Lower leg skin (tissue), 4 donors: Measurements from ENCODE around the gene ADGRG3. TPM values are rescaled to one million over a fixed set of nuclear protein-coding genes. Genes with fewer than 3 reads are reported as not detected.
A peak's percentile ranks its signal among the peaks of the same experiment; 100 is the strongest.

Source experiments
- DNase-seq, 2 donors: peaks; one replicate each; pipeline ENCODE4 v3.0.0-alpha.2; 2019; ENCODE audit warnings: low spot score in 2 of 2
- H3K4me3 ChIP-seq: fragments of 200-600 bp; sonication (generic); 2 replicates; pipeline ENCODE4 v1.5.1; 2017; ENCODE audit warnings: mild to moderate bottlenecking, low read depth; ENCODE audit not compliant: poor library complexity, severe bottlenecking
- POLR2A ChIP-seq, 2 donors: fragments of 450-650 bp; IDR thresholded peaks; one replicate each; pipeline ENCODE4 v1.6.1; 2016 to 2017; ENCODE audit warnings: antibody characterized with exemption in 2 of 2, mild to moderate bottlenecking in 1 of 2, moderate library complexity in 1 of 2
- WGBS, 2 donors: methylation state at CpG; one replicate each; pipeline ENCODE4 v1.1.5; 2018; 5-methylcytosine and 5-hydroxymethylcytosine counted together
- intact Hi-C: fragments of 100-400 bp; cut with DNase I; formaldehyde crosslinking; loops from one replicate; pipeline ENCODE4 v1.15.0; 2023; ENCODE audit warnings: low total_unique reads
- total RNA-seq, 4 donors: library from RNA; depleted of rRNA; stranded (reverse); fragments of >200 nt; gene quantifications; one replicate each; pipeline ENCODE4 v1.1.0, GENCODE V29; 2016
- TF ChIP-seq, protein P1 (sequence below), 3 donors: fragments of 450-650 bp; IDR thresholded peaks; one replicate each; pipeline ENCODE4 v1.5.1; 2016; ENCODE audit warnings: antibody characterized with exemption in 3 of 3, mild to moderate bottlenecking in 3 of 3, moderate library complexity in 2 of 3

Gene ADGRG3
- total RNA-seq, 4 donors from 2014 or later = 0.25 to 7.3 (median 1.1) TPM

DNA sequence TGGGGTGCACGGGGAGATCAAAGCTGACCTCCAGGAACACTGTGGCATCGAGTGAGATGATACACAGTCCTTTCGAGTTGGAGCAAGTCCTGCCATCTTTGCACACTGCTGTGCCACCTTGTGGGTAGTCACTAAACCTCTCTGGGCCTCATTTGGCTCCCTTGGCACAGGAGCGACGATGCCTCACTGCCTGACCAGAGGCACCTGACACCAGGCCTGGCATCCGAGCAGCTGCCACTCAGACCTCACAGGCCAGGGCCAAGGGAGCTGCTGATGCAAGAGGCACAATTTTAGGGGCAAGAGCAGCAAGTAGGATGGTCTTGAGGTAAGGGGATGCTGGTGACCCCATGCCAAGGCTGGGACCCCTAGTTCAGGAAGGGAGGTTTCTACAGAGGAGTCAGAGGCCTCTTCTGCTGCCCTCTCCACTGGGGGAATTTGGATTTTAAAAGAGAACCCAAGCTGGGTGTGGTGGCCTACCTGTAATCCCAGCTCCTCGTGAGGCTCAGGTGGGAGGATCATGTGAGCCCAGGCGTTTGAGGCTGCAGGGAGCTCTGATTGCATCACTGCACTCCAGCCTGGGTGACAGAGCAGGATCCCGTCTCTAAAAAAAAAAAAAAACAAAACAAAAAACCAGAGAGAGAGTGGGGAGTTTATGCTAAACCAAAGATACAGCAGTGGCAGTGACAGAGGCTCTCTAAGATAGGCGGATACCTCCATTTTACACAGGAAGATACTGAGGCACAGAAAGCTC is 46.4 kb upstream of the ADGRG3 start:
- intact Hi-C loops = no loop called here
- WGBS, 2 donors = 39 to 48% methylated on average over 10 of the region's 10 CpGs
- DNase-seq = peak in 1 of 2 donors; percentile 84
- TF ChIP-seq, protein P1, sequence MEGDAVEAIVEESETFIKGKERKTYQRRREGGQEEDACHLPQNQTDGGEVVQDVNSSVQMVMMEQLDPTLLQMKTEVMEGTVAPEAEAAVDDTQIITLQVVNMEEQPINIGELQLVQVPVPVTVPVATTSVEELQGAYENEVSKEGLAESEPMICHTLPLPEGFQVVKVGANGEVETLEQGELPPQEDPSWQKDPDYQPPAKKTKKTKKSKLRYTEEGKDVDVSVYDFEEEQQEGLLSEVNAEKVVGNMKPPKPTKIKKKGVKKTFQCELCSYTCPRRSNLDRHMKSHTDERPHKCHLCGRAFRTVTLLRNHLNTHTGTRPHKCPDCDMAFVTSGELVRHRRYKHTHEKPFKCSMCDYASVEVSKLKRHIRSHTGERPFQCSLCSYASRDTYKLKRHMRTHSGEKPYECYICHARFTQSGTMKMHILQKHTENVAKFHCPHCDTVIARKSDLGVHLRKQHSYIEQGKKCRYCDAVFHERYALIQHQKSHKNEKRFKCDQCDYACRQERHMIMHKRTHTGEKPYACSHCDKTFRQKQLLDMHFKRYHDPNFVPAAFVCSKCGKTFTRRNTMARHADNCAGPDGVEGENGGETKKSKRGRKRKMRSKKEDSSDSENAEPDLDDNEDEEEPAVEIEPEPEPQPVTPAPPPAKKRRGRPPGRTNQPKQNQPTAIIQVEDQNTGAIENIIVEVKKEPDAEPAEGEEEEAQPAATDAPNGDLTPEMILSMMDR (IDR thresholded peaks at IDR 0.05) = no peak
- no peak for TF ChIP-seq POLR2A (IDR thresholded peaks at IDR 0.05)
- H3K4me3 ChIP-seq = no peak overlapping the region

DNA sequence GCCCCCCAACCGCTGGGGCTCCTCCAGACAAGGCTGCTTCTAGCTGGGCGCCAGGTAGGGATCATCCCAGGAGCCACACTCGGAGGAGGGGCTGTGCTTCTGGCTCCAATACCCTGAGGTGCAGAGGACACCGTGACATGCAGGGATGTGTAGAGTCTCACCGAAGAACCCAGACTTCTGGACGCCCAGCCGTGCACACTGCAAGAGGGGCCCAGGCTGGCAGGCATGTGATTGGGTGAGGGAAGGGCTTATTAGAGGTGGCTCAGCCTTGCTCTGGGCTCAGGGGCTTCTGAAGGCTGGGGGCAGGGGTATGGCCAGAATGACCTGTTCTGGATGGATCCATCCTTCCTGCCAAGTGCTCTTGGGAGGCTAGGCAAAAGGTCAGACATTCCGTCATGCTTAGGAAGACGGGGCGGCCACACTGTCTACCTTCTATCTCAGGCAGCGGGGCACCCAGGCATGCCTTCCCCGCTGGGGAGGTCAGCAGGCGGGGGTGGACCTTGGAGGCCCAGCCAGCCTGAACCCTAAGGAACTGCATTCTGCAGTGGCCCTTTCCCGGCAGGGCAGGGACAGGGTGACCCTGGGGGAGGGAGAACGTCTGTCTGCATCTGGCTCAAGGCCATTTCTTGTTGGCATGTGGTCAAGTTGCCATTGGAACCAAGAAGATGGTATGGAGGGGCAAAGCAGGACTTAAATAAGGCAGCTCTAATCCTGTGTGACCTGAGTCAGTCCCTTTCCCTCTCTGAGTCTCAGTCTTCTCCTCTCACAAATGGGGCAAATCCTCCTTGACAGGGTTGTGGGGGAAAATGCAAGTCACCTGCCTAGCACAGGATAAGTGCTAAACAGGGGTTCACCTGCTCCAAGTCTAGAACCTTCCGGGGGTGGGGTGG is 45.5 kb upstream of the ADGRG3 start:
- 57 to 70% methylated on average over 16 of the region's 16 CpGs for WGBS, 2 donors
- peak in 1 of 2 donors; percentile 84 for DNase-seq
- TF ChIP-seq, protein P1 (IDR thresholded peaks at IDR 0.05) = no peak
- TF ChIP-seq POLR2A (IDR thresholded peaks at IDR 0.05) = no peak
- intact Hi-C loops = no loop called here
- H3K4me3 ChIP-seq = no peak overlapping the region

DNA sequence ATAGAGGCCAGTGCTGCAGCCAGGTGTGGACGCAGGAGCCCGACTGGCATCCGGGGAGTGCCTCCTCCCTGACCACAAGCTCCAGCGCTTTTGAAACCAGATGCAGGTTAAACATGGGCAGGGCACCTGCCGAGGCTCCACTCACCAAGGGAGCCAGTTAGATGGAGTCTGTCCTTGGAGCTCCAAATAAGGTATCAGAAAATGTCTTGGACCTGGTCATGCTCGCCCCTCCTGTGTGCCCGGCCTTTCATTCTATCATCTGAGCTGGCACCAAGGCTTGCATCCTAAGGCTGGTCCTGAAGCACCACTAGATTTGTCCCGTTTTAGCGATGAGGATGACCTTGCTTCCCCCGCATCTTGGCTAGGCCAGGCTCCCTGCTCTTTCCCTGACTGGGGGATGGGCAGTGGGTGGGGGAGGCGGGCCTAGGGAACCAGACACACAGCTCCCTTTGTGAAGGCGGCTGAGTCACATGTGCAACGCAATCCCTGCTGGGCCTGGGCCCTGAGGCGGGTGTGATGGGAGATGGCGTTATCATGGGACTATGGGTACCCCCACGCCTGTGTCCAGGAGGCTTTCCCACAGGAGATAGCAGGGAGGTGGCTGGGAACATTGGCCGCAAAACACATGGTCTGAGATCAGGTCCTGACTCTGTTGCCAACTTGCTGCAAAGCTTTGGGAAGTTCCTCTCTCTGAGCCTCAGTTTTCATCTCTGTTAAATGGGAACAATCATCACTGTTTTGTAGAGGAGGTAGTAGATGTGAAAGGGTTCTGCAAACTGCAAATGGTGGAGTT is 44.7 kb upstream of the ADGRG3 start:
- intact Hi-C loops = no loop called here
- peak in 1 of 2 donors; percentile 66 for DNase-seq
- WGBS, 2 donors = 58 to 70% methylated on average over 15 to 17 of the region's 17 CpGs
- TF ChIP-seq POLR2A (IDR thresholded peaks at IDR 0.05) = no peak
- TF ChIP-seq, protein P1 (IDR thresholded peaks at IDR 0.05) = no peak
- H3K4me3 ChIP-seq = no peak overlapping the region

DNA sequence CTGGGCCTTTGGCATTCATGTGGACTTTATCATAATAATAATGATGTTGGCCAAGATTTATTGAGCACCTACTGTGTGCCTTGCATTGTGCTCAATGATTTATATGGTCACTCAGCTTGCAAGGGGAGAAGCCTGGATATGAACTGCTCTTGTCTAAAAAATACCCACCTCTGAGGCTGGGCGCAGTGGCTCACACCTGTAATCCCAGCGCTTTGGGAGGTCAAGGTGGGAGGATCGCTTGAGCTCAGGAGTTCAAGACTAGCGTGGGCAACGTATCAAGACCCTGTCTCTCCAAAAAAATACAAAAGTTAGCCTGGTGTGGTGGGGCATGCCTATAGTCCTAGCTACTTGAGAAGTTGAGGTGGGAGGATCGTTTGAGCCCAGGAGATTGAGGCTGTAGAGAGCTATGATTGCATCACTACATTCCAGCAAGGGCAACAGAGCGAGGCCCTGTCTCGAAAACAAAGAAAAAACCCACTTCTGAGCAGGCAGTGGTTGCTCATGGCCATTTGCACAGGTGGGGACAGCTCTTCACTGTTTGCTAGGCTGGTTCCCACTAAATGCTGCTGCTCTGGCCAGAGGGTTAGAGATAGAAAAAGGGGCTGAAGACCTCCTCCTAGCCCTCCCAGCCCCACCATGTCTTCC is 43.9 kb upstream of the ADGRG3 start:
- intact Hi-C loops = no loop called here
- H3K4me3 ChIP-seq = no peak overlapping the region
- no peak for DNase-seq
- 81 to 85% methylated on average over 8 of the region's 8 CpGs for WGBS, 2 donors
- TF ChIP-seq, protein P1 (IDR thresholded peaks at IDR 0.05) = no peak
- no peak for TF ChIP-seq POLR2A (IDR thresholded peaks at IDR 0.05)

DNA sequence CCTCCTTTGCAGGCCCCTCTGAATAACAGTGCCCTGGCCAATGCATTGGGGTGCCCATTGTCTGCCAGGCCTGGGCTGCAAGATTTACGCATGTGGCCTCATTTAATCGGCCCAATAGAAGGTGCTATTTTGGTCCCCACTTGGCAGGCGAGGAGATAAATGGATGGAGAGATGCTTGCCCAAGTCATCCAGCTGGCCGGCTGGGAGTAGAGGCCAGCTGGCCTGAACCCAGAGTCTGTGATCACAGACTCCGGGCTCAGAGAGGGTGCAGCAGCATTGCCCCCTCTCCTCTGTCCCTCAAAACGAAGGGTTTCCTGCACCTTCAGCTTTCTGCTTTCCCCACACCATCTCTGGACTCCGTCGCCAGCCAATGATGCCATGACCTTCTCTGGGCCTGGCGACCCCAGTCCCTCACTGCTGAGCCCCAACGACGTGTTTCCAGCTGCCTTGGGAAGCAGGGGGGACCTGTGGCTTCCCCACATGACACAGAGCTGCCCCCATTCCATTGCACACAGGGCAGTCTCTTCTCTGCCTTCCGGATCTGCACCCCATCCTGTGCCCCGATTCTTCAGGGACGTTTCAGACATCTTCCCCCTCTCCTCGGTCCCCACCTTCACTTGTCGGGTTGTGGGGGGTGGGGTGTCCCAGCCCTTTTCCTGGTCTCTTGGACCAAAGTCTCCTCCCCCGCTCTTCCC is 43.2 kb upstream of the ADGRG3 start:
- WGBS, 2 donors = 73 to 83% methylated on average over 17 of the region's 17 CpGs
- intact Hi-C loops = no loop called here
- TF ChIP-seq, protein P1 (IDR thresholded peaks at IDR 0.05) = no peak
- TF ChIP-seq POLR2A (IDR thresholded peaks at IDR 0.05) = no peak

More for the DNA sequence above, 43.2 kb upstream of the ADGRG3 start:
- DNase-seq = no peak
- H3K4me3 ChIP-seq = no peak overlapping the region
